Measurements from ENCODE around the gene TUBA3C. TPM values are rescaled to one million over a fixed set of nuclear protein-coding genes. Genes with fewer than 3 reads are reported as not detected.

Gene TUBA3C
- total RNA-seq, 1 donor from 2014 or later: not detected

GRCh38 chr13:19158526-19159174 is 23.0 kb downstream of the TUBA3C start:
- ATAC-seq (no peak), DNase-seq (peak; percentile 54)
- H3K4me3 ChIP-seq: no peak overlapping the region
- H3K4me1 ChIP-seq: no peaks in the 10 kb centered on the region
- no peaks in the 10 kb centered on the region for H3K36me3 ChIP-seq
- intact Hi-C loops (cut with DNase I): no loop called here
- no peak overlapping the region for H3K27ac ChIP-seq
- H3K27me3 ChIP-seq: no peaks in the 10 kb centered on the region
- TF ChIP-seq CTCF (IDR thresholded peaks at IDR 0.05): no peak
- no peaks in the 10 kb centered on the region for H3K9me3 ChIP-seq

GRCh38 chr13:19158006-19158405 is 23.6 kb downstream of the TUBA3C start:
- intact Hi-C loops (cut with DNase I): no loop called here
- H3K9me3 ChIP-seq: no peaks in the 10 kb centered on the region
- H3K27me3 ChIP-seq: no peaks in the 10 kb centered on the region
- no peak for TF ChIP-seq CTCF (IDR thresholded peaks at IDR 0.05)
- peak; percentile 40 for DNase-seq
- no peak overlapping the region for H3K4me3 ChIP-seq
- no peaks in the 10 kb centered on the region for H3K36me3 ChIP-seq
- no peaks in the 10 kb centered on the region for H3K4me1 ChIP-seq
- no peak overlapping the region for H3K27ac ChIP-seq
- no peak for ATAC-seq

- intact Hi-C loops (cut with DNase I): no loop called here
- ATAC-seq: no peak
- Histone ChIP-seq H3K36me3 (no peaks in the 10 kb centered on the region), H3K27ac (no peak overlapping the region), H3K27me3 (no peaks in the 10 kb centered on the region), H3K4me1 (no peaks in the 10 kb centered on the region), H3K9me3 (no peaks in the 10 kb centered on the region), H3K4me3 (no peak overlapping the region)
- TF ChIP-seq CTCF (IDR thresholded peaks at IDR 0.05): no peak
- DNase-seq: peak; percentile 21
Measured at GRCh38 chr13:19157461-19157860, 24.2 kb downstream of the TUBA3C start.

GRCh38 chr13:19156013-19156825 is 25.4 kb downstream of the TUBA3C start:
- Histone ChIP-seq H3K27me3 (no peaks in the 10 kb centered on the region), H3K4me1 (no peaks in the 10 kb centered on the region), H3K4me3 (no peak overlapping the region), H3K36me3 (no peaks in the 10 kb centered on the region), H3K27ac (no peak overlapping the region), H3K9me3 (no peaks in the 10 kb centered on the region)
- no peak for TF ChIP-seq CTCF (IDR thresholded peaks at IDR 0.05)
- intact Hi-C loops (cut with DNase I): no loop called here
- DNase-seq (peak; percentile 36), ATAC-seq (no peak)

GRCh38 chr13:19155321-19155861 is 26.2 kb downstream of the TUBA3C start:
- no peak overlapping the region for H3K27ac ChIP-seq
- no peak for TF ChIP-seq CTCF (IDR thresholded peaks at IDR 0.05)
- H3K4me3 ChIP-seq: no peak overlapping the region
- H3K9me3 ChIP-seq: no peaks in the 10 kb centered on the region
- intact Hi-C loops (cut with DNase I): no loop called here
- ATAC-seq (no peak), DNase-seq (peak; percentile 64)
- no peaks in the 10 kb centered on the region for H3K4me1 ChIP-seq
- no peaks in the 10 kb centered on the region for H3K27me3 ChIP-seq
- H3K36me3 ChIP-seq: no peaks in the 10 kb centered on the region

Measured in upper lobe of right lung (tissue), 1 donor.